ENCODE data around the gene PTPRR.
"Not testable (repeated sequence)": the region's sequence is repeated elsewhere in the genome, so short reads cannot be mapped to it uniquely, and the experiment has no call there.

Gene PTPRR

DNA sequence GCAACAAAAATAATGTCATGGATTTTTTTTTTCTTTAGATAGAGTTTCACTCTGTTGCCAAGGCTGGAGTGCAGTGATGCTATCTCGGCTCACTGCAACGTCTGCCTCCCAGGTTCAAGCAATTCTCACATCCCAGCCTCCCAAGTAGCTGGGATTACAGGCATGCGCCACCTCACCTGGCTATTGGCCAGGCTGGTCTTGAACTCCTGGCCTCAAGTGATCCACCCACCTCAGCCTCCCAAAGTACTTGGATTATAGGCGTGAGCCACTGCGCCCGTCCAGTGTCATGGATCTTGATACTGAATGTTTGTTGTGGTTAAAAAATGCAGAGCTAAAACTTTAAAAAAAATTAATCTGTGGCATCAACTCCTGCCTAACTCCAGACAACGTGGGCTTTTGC lies 175.5 kb downstream of the PTPRR start:
- no peak for DNase-seq (ENCODE audit: low read depth)

DNA sequence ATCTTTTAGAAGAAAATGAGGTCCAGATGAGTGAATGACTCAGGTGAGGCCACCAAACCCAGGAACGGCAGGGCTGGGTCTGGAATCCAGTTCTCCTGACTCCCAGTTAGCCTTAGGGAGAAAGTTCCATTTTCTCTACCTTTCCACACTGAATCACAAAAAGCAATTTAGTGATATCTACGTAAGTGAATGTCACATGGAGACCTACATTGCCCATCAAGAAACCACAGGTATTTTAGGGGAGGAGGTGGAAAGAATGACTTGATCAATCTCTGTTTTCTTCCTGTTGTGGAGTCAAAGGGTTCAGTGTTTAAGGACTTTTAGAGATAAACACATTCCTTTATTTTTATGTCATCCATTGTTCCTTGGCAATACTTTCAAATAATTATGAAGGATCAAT lies 176.4 kb downstream of the PTPRR start:
- DNase-seq (ENCODE audit: low read depth), result peak; percentile 6

DNA sequence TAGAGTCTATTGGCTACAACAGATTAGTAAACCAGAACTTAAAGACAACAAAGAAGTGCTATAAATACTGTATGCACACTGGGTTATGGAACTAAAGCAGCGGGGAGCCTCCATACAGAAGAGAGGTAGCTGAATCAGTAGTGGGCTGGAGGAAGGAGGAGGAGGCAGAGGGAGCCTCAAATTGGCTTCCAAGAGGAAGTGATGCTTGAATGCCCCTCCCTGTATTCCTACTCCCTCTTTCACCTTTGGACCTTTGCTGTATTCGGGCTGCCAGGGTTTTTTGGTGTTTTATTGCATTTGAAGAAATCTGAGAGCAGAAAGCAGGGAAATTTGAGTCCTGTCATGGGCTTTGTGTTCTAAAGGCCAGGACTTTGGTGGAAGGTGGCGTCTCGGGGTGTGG lies 179.3 kb downstream of the PTPRR start:
- DNase-seq (ENCODE audit: low read depth), result no peak

DNA sequence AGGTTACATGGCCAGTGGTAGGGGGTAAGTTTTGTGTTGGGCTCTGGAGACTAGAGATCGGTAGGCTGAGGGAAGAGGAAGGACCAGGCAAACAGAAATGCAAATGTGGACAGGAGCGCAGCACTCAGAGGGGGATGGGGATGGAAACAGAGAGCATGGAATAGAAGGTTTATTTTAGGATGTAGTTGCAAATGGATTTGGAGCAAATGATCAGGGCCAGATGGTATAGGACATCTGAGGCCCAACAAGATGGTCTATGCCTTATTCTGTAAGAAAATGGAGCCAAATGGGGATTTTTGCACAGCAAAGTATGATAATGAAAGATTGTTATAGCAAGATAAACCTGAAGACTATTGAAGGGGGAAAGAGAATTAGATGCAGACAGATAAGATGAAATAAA lies 180.8 kb downstream of the PTPRR start:
- no peak for DNase-seq (ENCODE audit: low read depth)

DNA sequence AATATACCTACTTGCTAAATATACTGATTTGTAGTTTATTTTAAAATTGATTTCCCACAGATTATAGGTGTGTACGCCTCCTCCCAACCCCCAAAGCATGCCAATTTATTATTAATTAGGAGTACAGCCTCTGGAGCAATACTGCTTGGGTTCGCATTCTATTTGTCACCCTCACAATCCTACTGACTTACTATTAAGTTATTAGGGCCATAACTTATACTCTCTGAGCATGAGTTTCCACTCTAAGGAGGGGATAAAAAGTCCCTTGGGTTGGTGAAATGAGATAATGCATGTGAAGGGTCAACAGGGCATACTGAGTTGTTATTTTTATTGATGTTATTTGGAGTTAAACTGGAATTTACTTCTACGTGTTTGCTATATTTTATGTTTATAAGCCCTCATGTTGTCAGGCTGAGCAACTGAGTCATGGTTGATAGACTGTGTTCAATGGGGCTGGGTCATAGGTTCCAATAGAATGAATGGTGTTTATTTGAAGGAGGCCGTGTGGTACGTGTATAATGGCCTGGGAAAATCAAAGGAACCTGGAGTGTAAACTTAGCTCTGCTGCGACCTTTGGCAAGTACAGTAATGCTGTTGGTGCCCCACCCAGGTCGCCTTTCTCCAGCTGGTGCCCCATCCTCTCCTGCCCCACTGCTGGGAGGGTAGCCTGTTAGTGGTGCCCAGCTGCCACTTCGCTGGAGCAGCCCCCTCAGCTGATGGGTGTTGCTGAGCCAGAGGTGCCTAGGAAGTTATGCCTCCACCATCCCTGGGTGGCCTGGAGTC lies 184.0 kb downstream of the PTPRR start:
- DNase-seq (ENCODE audit: low read depth), result no peak

DNA sequence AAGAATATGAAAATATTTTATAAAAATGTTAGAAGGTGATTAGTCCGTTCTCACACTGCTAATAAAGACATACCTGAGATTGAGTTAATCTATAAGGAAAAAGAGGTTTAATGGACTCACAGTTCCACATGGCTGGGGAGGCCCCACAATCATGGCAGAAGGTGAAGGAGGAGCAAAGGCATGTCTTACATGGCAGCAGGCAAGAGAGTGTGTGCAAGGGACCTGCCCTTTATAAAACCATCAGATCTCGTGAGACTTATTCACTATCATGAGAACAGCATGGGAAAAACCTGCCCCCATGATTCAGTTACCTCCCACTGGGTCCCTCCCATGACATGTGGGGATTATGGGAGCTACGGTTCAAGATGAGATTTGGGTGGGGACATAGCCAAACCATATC lies 185.3 kb downstream of the PTPRR start:
- DNase-seq (ENCODE audit: low read depth), result not testable (repeated sequence)

DNA sequence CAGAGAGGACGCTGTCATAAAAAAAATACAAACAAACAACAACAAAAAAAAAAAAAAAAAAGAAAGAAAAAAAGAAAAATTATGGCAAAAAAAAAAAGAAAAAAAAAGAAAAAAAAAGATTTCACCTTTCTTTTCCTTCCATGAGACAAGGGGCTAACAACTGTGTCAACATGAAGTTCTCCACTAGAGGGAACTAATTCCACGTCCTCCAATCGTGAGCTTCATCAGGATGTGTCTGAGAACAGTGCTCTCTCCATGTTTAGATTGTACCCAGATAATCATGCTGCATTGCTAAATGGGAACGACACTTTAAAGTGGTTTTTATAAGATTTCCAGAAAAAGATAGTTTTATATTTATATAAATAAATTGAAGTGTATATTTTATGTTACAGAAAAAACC lies 187.2 kb downstream of the PTPRR start:
- DNase-seq (ENCODE audit: low read depth), result peak; percentile 63

DNA sequence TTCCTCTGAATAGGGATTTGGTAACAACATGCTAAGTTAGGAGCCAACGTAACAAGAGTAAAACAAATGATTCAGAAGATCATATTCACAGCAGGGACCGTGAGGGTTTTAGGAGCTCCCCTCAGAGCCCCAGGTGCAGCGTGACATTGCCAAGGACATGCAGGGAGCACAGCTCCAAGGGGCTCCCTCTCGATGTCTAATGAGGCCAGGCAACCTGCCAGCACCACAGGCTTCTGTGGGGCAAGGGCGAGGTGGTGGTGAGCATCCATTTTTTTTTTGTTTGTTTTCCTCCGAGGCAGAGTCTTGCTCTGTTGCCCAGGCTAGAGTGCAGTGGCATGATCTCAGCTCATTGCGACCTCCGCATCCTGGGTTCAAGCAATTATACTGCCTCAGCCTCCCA lies 188.3 kb downstream of the PTPRR start:
- DNase-seq (ENCODE audit: low read depth), result no peak

DNA sequence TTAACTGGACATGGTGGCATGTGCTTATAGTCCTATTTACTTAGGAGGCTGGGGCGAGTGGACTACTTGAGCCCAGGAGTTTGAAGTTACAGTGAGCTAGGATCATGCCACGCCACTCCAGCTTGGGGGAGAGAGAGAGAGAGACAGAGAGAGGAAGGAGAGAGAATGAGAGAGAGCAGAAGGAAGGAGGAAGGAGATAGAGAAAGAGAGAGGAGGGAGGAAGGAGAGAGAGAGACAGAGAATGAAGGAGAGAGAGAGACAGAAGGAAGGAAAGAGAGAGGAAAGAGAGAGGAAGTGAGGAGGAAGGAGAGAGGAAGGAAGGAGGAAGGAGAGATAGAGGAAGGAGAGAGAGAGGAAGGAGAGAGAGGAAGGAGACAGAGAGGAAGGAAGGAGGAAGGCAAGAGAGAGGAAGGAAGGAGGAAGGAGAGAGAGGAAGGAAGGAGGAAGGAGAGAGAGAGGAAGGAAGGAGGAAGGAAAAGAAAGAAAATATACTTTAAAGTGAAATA lies 189.8 kb downstream of the PTPRR start:
- no peak for DNase-seq (ENCODE audit: low read depth)

DNA sequence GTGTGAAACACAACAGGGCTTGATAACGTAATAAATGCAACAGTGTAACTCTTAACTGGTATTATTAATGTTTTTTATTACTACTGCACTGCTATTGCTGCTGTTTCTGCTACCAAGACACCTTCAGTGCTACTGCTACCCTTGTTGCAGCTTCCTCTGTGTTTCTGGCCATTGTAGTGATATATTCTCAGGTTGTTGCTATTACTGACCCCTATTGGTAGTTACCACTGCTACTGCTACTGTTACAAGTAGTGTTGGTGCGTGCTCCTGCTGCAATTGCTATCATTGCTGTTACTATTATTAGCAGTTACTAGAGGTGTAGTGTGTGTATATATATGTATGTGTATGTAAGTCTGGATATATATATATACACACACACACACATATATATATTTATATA lies 196.1 kb downstream of the PTPRR start:
- DNase-seq (ENCODE audit: low read depth), result peak; percentile 20

DNA sequence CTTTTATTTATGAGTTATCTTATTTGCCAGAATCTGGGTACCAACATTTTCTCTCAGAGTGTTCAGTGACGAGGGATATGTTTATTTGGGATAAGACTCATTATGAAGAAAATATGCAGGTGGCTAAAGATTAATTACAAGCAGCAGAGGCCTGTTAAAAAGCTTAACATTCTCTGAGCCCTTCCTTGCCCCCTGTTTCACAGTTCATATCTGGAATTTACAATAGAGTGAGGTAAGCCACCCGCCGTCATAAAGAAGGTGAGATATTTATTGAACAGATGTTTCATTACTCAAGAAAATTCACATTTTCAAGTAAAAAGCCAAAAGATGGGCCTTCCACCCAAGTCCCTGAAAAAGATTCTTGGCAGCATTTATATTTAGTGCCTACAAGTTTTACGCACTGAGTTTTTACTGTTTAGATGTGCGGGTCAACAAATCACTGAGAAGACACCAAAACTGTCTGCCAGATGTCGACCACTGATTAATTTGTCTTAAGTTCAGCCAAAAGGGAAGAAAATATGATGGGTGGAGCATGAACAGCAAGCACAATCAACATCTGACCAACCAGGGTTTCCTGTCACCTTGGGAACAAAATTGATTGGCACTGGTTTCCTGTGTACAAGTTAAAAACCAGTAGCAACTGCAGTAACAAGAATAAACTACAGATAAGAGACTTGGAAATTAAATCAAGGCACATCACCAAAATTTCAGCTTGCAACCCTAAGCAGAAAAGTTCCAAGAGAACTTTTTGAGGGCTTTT lies 197.8 kb downstream of the PTPRR start:
- DNase-seq (ENCODE audit: low read depth), result peak; percentile 23

DNA sequence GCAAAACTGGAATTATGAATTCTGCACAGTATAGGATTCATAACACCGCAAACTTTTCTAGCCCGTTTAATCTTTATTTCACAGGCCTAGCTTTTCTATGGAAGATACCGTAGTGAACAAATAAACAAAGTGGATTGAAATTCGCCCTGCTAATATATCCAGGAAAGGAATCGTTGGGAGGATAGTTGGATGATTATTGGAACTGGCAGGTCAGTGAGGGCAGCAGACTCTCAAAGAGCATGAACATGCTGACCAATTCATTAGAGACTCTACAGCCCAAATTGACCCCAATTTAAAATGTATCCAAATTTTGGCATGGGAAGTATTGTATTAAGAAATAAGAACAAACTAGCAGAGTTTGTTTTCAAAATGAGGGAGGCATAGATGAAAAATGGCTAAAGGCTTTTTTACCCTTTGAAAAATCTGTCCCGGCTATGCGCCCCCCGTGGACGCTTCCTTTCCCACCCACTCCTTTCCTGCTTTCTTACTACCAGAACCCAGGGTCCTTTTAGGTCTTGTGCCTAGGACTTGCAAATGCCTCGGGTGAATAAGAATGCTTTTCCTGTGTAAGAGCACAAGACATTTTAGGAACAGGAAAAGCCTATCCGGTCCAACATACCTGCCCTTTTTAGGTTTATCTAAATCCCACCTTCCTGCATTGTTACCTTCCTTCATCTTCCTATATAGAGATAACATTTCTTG lies 198.7 kb downstream of the PTPRR start:
- DNase-seq (ENCODE audit: low read depth), result no peak

DNA sequence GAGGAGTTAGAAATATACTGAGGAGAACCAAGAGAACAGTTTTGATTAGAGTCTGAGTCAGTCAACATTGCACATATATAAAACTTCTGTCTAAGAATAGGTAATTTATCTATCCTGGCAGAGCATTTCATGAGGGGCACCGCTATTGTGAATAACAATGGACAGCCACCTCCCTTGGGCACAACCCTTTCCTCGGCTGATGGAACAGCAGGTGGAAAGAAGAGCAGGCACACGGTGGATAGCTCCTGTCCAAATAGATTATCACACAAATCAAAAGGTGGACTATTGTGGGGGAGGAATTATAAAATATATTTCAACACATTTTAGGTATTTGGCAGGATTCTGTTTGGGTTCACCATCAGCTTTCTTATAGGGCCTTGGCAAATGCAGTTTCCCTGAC lies 199.3 kb downstream of the PTPRR start:
- DNase-seq (ENCODE audit: low read depth), result no peak

DNA sequence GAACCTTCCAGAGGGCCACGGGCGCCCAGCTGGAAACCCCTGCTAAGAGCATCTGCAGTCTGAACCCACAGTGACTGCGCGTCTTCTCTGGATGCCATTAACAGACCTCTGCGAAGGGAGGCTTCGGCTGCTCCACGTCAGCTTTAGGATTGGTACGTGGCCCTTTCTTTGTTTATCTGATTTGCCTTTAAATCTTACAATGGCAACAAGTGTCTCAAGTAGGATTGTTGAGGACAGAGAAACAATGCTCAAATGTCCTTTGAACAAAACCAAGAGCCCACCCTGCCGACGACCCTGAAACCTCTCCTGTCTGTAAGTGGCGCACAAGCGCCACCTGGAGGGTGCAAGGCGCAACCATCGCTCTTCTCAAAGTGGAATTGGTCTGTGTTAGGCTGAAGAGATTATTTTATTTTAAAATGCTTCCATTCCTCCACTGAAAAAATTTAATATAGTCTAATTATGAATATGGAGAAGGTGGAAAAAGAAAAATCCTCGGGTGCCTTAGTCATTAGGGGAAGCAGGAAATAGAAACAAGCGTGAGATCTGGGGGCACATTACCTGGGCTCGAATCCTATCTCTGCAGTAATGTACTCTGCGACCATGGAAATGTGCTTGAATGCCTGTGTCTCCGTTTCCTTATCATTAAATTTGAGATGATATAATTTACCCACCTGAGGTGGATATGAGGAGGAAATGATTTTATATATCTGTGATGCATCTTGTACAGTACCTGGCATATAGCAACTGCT lies 200.7 kb downstream of the PTPRR start:
- peak; percentile 18 for DNase-seq (ENCODE audit: low read depth)

DNA sequence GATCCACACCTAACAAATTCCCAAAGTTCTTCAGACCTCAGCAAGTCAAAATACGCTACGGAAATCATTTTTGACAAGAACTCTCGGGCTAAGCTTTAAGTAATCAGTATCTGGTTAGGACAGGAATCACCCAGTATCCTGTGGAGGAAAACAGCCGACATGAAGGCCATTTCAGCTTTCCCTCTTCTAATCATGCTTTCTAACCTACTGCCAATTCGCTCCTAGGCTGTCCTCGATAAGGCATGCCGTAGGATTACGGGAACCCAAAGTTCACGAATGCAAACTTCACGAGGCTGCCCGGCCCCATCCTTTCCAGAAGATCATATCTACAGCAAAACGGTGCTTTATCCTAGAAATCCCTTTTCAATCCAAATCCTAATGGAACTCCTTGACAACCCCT lies 201.5 kb downstream of the PTPRR start:
- DNase-seq (ENCODE audit: low read depth), result no peak

DNA sequence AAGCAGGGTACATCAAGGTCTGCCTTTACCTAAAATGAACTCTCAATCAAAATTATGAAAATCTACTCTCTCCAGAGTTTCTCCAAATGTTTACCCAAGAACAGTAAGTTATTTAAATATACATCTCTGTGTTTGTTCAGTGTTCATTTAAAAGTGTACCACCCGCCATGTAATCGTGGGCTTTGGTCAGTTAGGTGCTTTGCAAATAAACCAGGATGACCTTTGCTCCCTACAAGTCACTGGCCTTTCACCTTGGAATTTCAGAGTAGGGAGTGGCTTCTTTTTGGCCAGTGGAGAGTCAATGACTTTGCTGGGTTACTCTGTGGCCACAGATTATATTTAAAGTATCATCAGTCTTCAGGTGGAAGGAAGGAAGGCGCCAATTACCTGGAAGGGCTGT lies 208.7 kb downstream of the PTPRR start:
- no peak for DNase-seq (ENCODE audit: low read depth)

DNA sequence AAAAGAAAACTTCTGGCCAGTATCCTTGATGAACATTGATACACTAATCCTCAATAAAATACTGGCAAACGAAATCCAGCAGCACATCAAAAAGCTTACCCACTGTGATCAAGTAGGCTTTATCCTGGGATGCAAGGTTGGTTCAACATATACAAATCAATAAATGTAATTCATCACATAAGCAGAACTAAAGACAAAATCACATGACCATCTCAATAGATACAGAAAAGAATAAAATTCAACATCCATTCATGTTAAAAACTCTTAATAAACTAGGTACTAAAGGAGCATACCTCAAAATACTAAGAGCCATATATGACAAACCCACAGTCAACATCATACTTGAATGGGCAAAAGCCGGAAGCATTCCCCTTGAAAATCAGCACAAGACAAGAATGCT lies 211.5 kb downstream of the PTPRR start:
- no peak for DNase-seq (ENCODE audit: low read depth)

DNA sequence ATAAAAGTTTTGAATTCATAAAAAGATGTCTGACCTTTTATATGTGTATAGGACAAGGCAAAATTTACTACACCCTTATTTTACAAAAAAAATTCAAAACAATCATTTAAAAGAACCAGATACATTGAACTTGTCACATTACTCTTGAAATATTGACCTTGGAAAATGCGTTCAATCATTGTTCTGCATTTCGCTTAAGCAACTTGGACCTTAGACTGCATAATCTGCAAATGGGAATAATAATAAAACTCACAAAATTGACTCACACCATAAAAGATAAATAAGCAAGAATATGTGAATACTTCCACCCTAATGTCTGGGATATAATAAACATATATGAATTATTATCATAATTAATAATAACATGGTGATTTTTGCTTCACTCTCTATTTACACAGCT lies 213.9 kb downstream of the PTPRR start:
- DNase-seq (ENCODE audit: low read depth), result no peak

DNA sequence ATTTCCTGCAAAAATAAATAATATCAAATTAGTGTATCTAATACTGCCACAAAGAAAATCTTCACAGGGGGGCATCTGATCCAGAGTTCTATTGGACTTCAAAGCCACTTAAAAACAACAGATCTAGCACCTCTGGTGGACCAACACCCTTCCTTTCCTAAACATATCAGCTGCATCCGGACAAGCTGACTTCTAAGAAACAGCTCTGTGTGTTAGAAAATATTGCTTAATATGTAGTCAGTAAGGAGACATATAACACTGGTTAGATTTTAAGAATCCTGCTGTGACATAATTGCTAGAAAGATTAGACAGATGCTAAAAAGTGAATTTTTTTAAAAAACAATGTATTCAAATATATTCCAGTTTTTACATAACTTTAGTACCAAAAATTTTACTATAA lies 222.2 kb downstream of the PTPRR start:
- DNase-seq (ENCODE audit: low read depth), result no peak

DNA sequence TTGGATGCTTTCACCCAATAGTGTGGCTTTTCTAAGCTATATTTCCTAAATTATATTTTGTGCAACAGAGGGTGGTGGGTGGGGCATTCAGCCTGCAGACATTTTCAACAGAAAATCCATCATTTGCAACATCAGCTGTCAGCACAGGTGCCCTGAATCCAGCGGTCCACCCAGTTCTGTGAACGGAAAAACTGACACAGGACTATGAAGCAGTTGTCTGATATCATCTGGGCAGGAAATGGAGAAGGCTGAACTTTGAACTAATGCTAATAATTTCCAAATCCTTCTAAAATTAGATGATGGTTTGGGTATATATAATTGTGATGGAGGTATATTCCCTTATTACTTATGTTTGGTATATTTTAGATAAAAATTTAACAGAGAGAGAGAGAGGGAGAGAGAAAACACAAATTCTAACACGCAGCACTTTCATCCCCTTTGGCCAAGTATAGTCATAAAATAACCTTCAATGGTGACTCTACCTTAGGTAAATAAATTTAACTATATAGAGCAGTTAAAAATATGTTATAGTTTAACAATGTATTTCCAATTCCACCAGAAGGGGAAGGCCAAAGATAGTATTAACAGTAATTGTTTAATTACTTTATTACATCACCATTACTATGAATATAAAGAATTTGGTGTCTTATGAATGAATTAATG lies 225.0 kb downstream of the PTPRR start:
- DNase-seq (ENCODE audit: low read depth), result no peak

DNA sequence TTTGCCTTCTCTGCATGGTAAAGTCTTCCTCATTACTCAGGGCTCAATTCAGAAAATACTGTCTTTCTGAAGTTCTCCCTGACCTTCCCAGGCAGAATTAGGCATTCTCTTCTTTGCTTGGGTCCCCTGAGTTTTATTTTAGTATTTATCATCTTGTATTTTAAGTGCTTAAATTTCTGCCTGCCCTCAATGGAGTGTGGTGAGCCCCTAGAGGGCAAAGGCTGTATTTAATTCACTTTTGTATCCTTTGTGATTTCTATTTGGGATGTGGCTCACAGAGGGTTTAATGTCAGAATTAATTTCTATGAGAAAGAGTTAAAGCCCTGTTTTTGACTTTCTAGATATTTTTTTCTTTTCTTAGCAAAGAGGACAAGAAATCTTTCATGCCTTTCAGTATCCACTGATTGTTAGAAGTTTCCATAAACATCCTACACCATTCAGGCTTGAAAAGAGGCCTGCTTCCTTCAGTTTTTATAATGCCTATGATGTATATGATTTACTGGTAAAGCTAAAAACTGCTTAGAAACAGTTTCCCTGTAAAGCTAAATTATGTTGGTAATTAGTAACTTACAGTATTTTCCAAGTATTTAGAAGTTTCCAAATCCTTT lies 227.8 kb downstream of the PTPRR start:
- DNase-seq (ENCODE audit: low read depth), result peak; percentile 8
